Neural cell (in vitro differentiated cells): ENCODE results near the gene MAP3K13.

Experiments used
- EP300 ChIP-seq: fragments of 450-650 bp; conservative IDR thresholded peaks from 2 replicates; pipeline ENCODE4 v1.6.1; 2014; ENCODE audit warnings: antibody characterized with exemption, mild to moderate bottlenecking, moderate library complexity; ENCODE audit not compliant: poor library complexity, severe bottlenecking
- POLR2AphosphoS5 ChIP-seq: IDR thresholded peaks from 2 replicates; pipeline ENCODE4 v1.6.1; 2012
- TAF1 ChIP-seq: IDR thresholded peaks from 2 replicates; pipeline ENCODE4 v1.6.1; 2012; ENCODE audit warnings: low read depth
- TF ChIP-seq, protein P1 (sequence below): fragments of 450-650 bp; IDR thresholded peaks from 2 replicates; pipeline ENCODE4 v1.5.1; 2014; ENCODE audit warnings: antibody characterized with exemption, mild to moderate bottlenecking, moderate library complexity; ENCODE audit not compliant: poor library complexity, severe bottlenecking

GRCh38 chr3:185470323-185470722 is 107.4 kb downstream of the MAP3K13 start:
- TF ChIP-seq POLR2AphosphoS5 = no peak
- TF ChIP-seq, protein P1, sequence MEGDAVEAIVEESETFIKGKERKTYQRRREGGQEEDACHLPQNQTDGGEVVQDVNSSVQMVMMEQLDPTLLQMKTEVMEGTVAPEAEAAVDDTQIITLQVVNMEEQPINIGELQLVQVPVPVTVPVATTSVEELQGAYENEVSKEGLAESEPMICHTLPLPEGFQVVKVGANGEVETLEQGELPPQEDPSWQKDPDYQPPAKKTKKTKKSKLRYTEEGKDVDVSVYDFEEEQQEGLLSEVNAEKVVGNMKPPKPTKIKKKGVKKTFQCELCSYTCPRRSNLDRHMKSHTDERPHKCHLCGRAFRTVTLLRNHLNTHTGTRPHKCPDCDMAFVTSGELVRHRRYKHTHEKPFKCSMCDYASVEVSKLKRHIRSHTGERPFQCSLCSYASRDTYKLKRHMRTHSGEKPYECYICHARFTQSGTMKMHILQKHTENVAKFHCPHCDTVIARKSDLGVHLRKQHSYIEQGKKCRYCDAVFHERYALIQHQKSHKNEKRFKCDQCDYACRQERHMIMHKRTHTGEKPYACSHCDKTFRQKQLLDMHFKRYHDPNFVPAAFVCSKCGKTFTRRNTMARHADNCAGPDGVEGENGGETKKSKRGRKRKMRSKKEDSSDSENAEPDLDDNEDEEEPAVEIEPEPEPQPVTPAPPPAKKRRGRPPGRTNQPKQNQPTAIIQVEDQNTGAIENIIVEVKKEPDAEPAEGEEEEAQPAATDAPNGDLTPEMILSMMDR = no peak
- TF ChIP-seq EP300 = no peak
- TF ChIP-seq TAF1 = no peak
